ENCODE measurements around the gene USH1C.
A peak's percentile ranks its signal among the peaks of the same experiment; 100 is the strongest.

USH1C gene

GRCh38 chr11:17544181-17544622 is at the start of gene USH1C:
Gene USH1C, minus strand, starts transcription at chr11:17544416. Its CDS starts 109 bp downstream, at chr11:17544307.
- Histone ChIP-seq H3K27ac (ENCODE audit: low read length) (no peak within 1 kb of the TSS), H3K4me3 (ENCODE audit: low read length) (peak within 1 kb of the TSS; percentile 76), H3K36me3 (ENCODE audit: insufficient read depth, low read depth, low read length) (no peaks in the 10 kb centered on the region), H3K4me1 (ENCODE audit: insufficient read depth, low read length) (peaks cover 10% of the 10 kb centered on the region; the same call in 1 of the 2 replicates), H3K9me3 (ENCODE audit: insufficient read depth, low read depth, low read length) (no peaks in the 10 kb centered on the region), H3K27me3 (ENCODE audit: insufficient read depth, low read length) (peaks cover 39% of the 10 kb centered on the region), H3K9ac (ENCODE audit: low read depth, low read length) (peak within 1 kb of the TSS; percentile 54; the same call in 1 of the 2 replicates)

- peaks cover 37% of the 10 kb centered on the region; the same call in 1 of the 2 replicates for H3K27me3 ChIP-seq (ENCODE audit: insufficient read depth, low read length)
- no peaks in the 10 kb centered on the region for H3K36me3 ChIP-seq (ENCODE audit: insufficient read depth, low read depth, low read length)
- H3K4me3 ChIP-seq (ENCODE audit: low read length) = no peak overlapping the region
- no peak overlapping the region for H3K9ac ChIP-seq (ENCODE audit: low read depth, low read length)
- no peaks in the 10 kb centered on the region for H3K4me1 ChIP-seq (ENCODE audit: insufficient read depth, low read length)
- H3K9me3 ChIP-seq (ENCODE audit: insufficient read depth, low read depth, low read length) = no peaks in the 10 kb centered on the region; the same call in 1 of the 2 replicates
- no peak overlapping the region for H3K27ac ChIP-seq (ENCODE audit: low read length)
These were observed 49.4 kb upstream of the USH1C start for GRCh38 chr11:17593466-17594245.

GRCh38 chr11:17591293-17591692 is 47.1 kb upstream of the USH1C start:
- Histone ChIP-seq H3K9me3 (ENCODE audit: insufficient read depth, low read depth, low read length) (no peaks in the 10 kb centered on the region; the same call in 1 of the 2 replicates), H3K36me3 (ENCODE audit: insufficient read depth, low read depth, low read length) (no peaks in the 10 kb centered on the region), H3K27me3 (ENCODE audit: insufficient read depth, low read length) (peaks cover 37% of the 10 kb centered on the region; the same call in 1 of the 2 replicates), H3K27ac (ENCODE audit: low read length) (no peak overlapping the region), H3K9ac (ENCODE audit: low read depth, low read length) (no peak overlapping the region), H3K4me3 (ENCODE audit: low read length) (no peak overlapping the region), H3K4me1 (ENCODE audit: insufficient read depth, low read length) (no peaks in the 10 kb centered on the region)

DNA sequence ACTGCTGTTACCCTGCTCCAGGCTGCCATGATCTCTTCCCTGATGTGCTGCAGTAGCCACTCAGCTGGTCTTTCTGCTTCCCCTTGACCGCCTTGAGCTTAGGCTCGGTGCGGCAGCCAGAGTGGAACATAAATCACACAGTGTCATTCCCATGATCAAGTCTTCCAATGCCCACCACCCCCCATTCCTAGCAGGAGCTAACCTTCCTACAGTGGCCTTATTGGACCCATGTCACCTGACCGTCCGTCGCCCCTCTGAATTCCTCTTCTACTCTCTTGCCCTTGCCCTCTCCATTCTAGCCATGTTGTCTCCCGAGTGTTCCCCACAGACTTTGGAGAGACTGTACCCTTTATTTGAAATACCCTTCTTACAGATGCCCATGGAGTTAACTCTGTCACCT is 46.2 kb upstream of the USH1C start:
- Histone ChIP-seq H3K9ac (ENCODE audit: low read depth, low read length) (no peak overlapping the region), H3K9me3 (ENCODE audit: insufficient read depth, low read depth, low read length) (no peaks in the 10 kb centered on the region; the same call in 1 of the 2 replicates), H3K27me3 (ENCODE audit: insufficient read depth, low read length) (peaks cover 29% of the 10 kb centered on the region; the same call in 1 of the 2 replicates), H3K36me3 (ENCODE audit: insufficient read depth, low read depth, low read length) (no peaks in the 10 kb centered on the region), H3K27ac (ENCODE audit: low read length) (no peak overlapping the region), H3K4me3 (ENCODE audit: low read length) (no peak overlapping the region), H3K4me1 (ENCODE audit: insufficient read depth, low read length) (no peaks in the 10 kb centered on the region)

- Histone ChIP-seq H3K27me3 (ENCODE audit: insufficient read depth, low read length) (peaks cover 29% of the 10 kb centered on the region; the same call in 1 of the 2 replicates), H3K9me3 (ENCODE audit: insufficient read depth, low read depth, low read length) (no peaks in the 10 kb centered on the region; the same call in 1 of the 2 replicates), H3K4me1 (ENCODE audit: insufficient read depth, low read length) (no peaks in the 10 kb centered on the region), H3K4me3 (ENCODE audit: low read length) (no peak overlapping the region), H3K36me3 (ENCODE audit: insufficient read depth, low read depth, low read length) (no peaks in the 10 kb centered on the region), H3K9ac (ENCODE audit: low read depth, low read length) (no peak overlapping the region), H3K27ac (ENCODE audit: low read length) (no peak overlapping the region)
These were observed 44.5 kb upstream of the USH1C start for GRCh38 chr11:17588721-17589120.

DNA sequence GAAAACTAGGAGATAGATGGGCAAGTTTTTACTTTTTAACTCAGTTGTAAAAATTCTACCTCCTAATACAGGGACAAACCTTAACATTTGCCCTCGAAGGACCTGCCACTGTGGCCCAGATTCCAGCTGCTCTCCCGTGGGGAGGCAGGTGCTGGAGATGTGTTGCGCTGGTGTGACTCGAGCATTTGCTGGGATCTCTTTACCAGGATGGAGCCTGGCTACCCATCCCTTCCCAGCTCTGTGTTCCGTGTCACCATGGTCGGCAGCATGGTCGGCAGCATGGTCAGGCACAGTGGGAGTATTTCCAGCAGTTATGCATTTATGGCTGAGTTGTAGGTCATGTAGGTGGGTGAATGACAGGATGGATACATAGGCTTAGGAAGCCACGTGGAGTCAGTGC is 44.0 kb upstream of the USH1C start:
- no peaks in the 10 kb centered on the region for H3K9me3 ChIP-seq (ENCODE audit: insufficient read depth, low read depth, low read length)
- H3K27me3 ChIP-seq (ENCODE audit: insufficient read depth, low read length) = peaks cover 29% of the 10 kb centered on the region; the same call in 1 of the 2 replicates
- H3K9ac ChIP-seq (ENCODE audit: low read depth, low read length) = no peak overlapping the region
- no peaks in the 10 kb centered on the region for H3K36me3 ChIP-seq (ENCODE audit: insufficient read depth, low read depth, low read length)
- no peaks in the 10 kb centered on the region for H3K4me1 ChIP-seq (ENCODE audit: insufficient read depth, low read length)
- H3K4me3 ChIP-seq (ENCODE audit: low read length) = no peak overlapping the region
- H3K27ac ChIP-seq (ENCODE audit: low read length) = no peak overlapping the region

GRCh38 chr11:17585911-17586695 is 41.9 kb upstream of the USH1C start:
- Histone ChIP-seq H3K27ac (ENCODE audit: low read length) (no peak overlapping the region), H3K36me3 (ENCODE audit: insufficient read depth, low read depth, low read length) (no peaks in the 10 kb centered on the region), H3K9me3 (ENCODE audit: insufficient read depth, low read depth, low read length) (no peaks in the 10 kb centered on the region), H3K4me3 (ENCODE audit: low read length) (no peak overlapping the region), H3K9ac (ENCODE audit: low read depth, low read length) (no peak overlapping the region), H3K27me3 (ENCODE audit: insufficient read depth, low read length) (peaks cover 25% of the 10 kb centered on the region; the same call in 1 of the 2 replicates), H3K4me1 (ENCODE audit: insufficient read depth, low read length) (no peaks in the 10 kb centered on the region)

DNA sequence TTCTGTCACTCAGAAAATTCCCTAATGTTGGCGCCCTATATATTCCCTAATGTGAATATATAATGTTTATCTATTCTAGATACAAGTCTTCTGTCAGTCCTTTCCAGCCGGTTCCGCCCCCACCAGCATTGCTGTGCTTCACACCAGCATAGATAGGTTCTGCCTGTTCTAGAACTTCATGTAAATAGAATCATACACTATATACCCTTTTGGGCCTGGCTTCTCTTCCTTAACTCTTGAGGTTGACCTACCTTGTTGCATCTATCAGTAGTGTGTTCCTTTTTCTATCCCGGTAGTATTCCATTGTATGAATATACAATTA is 37.5 kb upstream of the USH1C start:
- H3K9ac ChIP-seq (ENCODE audit: low read depth, low read length) = no peak overlapping the region

GRCh38 chr11:17581036-17581731 is 37.0 kb upstream of the USH1C start:
- Histone ChIP-seq H3K27ac (ENCODE audit: low read length) (no peak overlapping the region), H3K9me3 (ENCODE audit: insufficient read depth, low read depth, low read length) (no peaks in the 10 kb centered on the region), H3K9ac (ENCODE audit: low read depth, low read length) (no peak overlapping the region), H3K36me3 (ENCODE audit: insufficient read depth, low read depth, low read length) (no peaks in the 10 kb centered on the region), H3K4me1 (ENCODE audit: insufficient read depth, low read length) (peaks cover 4% of the 10 kb centered on the region; the same call in 1 of the 2 replicates), H3K4me3 (ENCODE audit: low read length) (no peak overlapping the region), H3K27me3 (ENCODE audit: insufficient read depth, low read length) (no peaks in the 10 kb centered on the region; the same call in 1 of the 2 replicates)

More for the DNA sequence above, 37.5 kb upstream of the USH1C start:
- Histone ChIP-seq H3K36me3 (ENCODE audit: insufficient read depth, low read depth, low read length) (no peaks in the 10 kb centered on the region), H3K4me1 (ENCODE audit: insufficient read depth, low read length) (peaks cover 4% of the 10 kb centered on the region; the same call in 1 of the 2 replicates), H3K9me3 (ENCODE audit: insufficient read depth, low read depth, low read length) (no peaks in the 10 kb centered on the region), H3K27me3 (ENCODE audit: insufficient read depth, low read length) (no peaks in the 10 kb centered on the region; the same call in 1 of the 2 replicates), H3K27ac (ENCODE audit: low read length) (no peak overlapping the region), H3K4me3 (ENCODE audit: low read length) (no peak overlapping the region)

- Histone ChIP-seq H3K27me3 (ENCODE audit: insufficient read depth, low read length) (no peaks in the 10 kb centered on the region; the same call in 1 of the 2 replicates), H3K4me1 (ENCODE audit: insufficient read depth, low read length) (peaks cover 4% of the 10 kb centered on the region; the same call in 1 of the 2 replicates)
These were observed 36.1 kb upstream of the USH1C start for GRCh38 chr11:17580271-17580670.

DNA sequence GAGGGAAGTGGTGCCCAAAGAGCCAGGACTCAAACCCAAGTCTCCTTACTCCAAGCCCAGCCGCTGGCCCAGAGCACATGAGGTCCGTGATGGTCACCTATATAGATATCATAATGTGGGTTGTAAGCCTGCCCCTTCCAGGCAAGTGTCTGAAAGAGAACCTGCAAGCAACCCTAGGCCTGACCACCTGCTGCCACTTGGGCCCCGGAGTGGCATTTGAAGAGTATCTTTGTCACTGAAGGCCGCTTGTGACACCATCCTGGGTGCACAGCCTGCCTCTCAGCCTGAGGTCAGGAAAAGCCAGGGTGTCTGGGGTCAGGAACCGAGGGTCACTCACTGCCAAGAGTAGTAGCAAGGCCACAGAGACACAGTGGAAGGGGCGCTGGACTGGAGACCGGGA is 35.2 kb upstream of the USH1C start:
- Histone ChIP-seq H3K4me3 (ENCODE audit: low read length) (no peak overlapping the region), H3K27me3 (ENCODE audit: insufficient read depth, low read length) (no peaks in the 10 kb centered on the region; the same call in 1 of the 2 replicates), H3K9me3 (ENCODE audit: insufficient read depth, low read depth, low read length) (no peaks in the 10 kb centered on the region), H3K4me1 (ENCODE audit: insufficient read depth, low read length) (peaks cover 4% of the 10 kb centered on the region; the same call in 1 of the 2 replicates), H3K9ac (ENCODE audit: low read depth, low read length) (no peak overlapping the region), H3K27ac (ENCODE audit: low read length) (no peak overlapping the region), H3K36me3 (ENCODE audit: insufficient read depth, low read depth, low read length) (no peaks in the 10 kb centered on the region)

More at GRCh38 chr11:17580271-17580670, 36.1 kb upstream of the USH1C start:
- Histone ChIP-seq H3K4me3 (ENCODE audit: low read length) (no peak overlapping the region), H3K27ac (ENCODE audit: low read length) (no peak overlapping the region), H3K9me3 (ENCODE audit: insufficient read depth, low read depth, low read length) (no peaks in the 10 kb centered on the region), H3K36me3 (ENCODE audit: insufficient read depth, low read depth, low read length) (no peaks in the 10 kb centered on the region), H3K9ac (ENCODE audit: low read depth, low read length) (no peak overlapping the region)
